ENCODE measurements around the gene CRY1.

GRCh38 chr12:107080299-107080698 lies 13.1 kb downstream of the CRY1 start:
- TF ChIP-seq, protein P1, sequence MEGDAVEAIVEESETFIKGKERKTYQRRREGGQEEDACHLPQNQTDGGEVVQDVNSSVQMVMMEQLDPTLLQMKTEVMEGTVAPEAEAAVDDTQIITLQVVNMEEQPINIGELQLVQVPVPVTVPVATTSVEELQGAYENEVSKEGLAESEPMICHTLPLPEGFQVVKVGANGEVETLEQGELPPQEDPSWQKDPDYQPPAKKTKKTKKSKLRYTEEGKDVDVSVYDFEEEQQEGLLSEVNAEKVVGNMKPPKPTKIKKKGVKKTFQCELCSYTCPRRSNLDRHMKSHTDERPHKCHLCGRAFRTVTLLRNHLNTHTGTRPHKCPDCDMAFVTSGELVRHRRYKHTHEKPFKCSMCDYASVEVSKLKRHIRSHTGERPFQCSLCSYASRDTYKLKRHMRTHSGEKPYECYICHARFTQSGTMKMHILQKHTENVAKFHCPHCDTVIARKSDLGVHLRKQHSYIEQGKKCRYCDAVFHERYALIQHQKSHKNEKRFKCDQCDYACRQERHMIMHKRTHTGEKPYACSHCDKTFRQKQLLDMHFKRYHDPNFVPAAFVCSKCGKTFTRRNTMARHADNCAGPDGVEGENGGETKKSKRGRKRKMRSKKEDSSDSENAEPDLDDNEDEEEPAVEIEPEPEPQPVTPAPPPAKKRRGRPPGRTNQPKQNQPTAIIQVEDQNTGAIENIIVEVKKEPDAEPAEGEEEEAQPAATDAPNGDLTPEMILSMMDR (IDR thresholded peaks at IDR 0.05): no peak
- no peak for TF ChIP-seq ATF1 (CRISPR knock-in tag; IDR thresholded peaks at IDR 0.05)

Data from WTC11 (cell line).